ENCODE results near the gene CADPS. TPM values are rescaled to one million over a fixed set of nuclear protein-coding genes. Genes with fewer than 3 reads are reported as not detected.

CADPS gene
- polyA plus RNA-seq, 1 donor (not counting 4 experiments of a cell fraction or from before 2014, with no cell fraction given): not detected

- Histone ChIP-seq H3K9me1 (ENCODE audit: control insufficient read depth, extremely low read depth, insufficient read depth, low read length) (no peaks in the 10 kb centered on the region), H3K36me3 (ENCODE audit: control insufficient read depth in 2 of 2, extremely low read depth in 1 of 2, insufficient read depth in 2 of 2, low read length in 2 of 2) (no peaks in the 10 kb centered on the region), H3K27me3 (ENCODE audit: control insufficient read depth, extremely low read depth, insufficient read depth, low read length) (no peaks in the 10 kb centered on the region), H3K27ac (ENCODE audit: control insufficient read depth, insufficient read depth, low read length) (no peak overlapping the region), H3K4me3 (ENCODE audit: control insufficient read depth in 2 of 3, extremely low read depth in 1 of 3, insufficient read depth in 2 of 3, low read depth in 1 of 3, low read length in 3 of 3) (no peak overlapping the region), H2AFZ (ENCODE audit: control insufficient read depth, low read length) (no peak overlapping the region), H4K20me1 (ENCODE audit: control insufficient read depth, extremely low read depth, insufficient read depth, low read length) (no peaks in the 10 kb centered on the region), H3K79me2 (ENCODE audit: control insufficient read depth, insufficient read depth, low read length) (no peaks in the 10 kb centered on the region), H3K4me2 (ENCODE audit: control insufficient read depth, extremely low read depth, insufficient read depth, low read depth, low read length) (no peak overlapping the region), H3K9me3 (ENCODE audit: control insufficient read depth, low read depth, low read length) (no peaks in the 10 kb centered on the region), H3K4me1 (ENCODE audit: control insufficient read depth, extremely low read depth, insufficient read depth, low read length) (peaks cover 6% of the 10 kb centered on the region), H3K9ac (ENCODE audit: control insufficient read depth, extremely low read depth, insufficient read depth, low read length) (no peak overlapping the region)
- no peak for TF ChIP-seq EZH2 (IDR thresholded peaks at IDR 0.05; ENCODE audit: low read length)
- TF ChIP-seq CTCF (optimal IDR thresholded peaks at IDR 0.05 in 1 of 3, IDR thresholded peaks at IDR 0.05 in 1 of 3, conservative IDR thresholded peaks at IDR 0.05 in 1 of 3; ENCODE audit: extremely low read depth in 1 of 3, insufficient read depth in 2 of 3, low read length in 3 of 3): no peak
- peak; percentile 52 for FAIRE-seq
- no peak for DNase-seq (ENCODE audit: low read depth, low spot score)
- dilution Hi-C loops (cut with MboI; ENCODE audit: extremely low pct_ligation_motif_present, low sequenced_read_pairs): no loop called here
Measured at GRCh38 chr3:62615258-62615849, 259.9 kb downstream of the CADPS start.

- no peaks in the 10 kb centered on the region for H3K27me3 ChIP-seq (ENCODE audit: control insufficient read depth, extremely low read depth, insufficient read depth, low read length)
- no peaks in the 10 kb centered on the region for H3K9me3 ChIP-seq (ENCODE audit: control insufficient read depth, low read depth, low read length)
- TF ChIP-seq EZH2 (IDR thresholded peaks at IDR 0.05; ENCODE audit: low read length) (no peak), CTCF (optimal IDR thresholded peaks at IDR 0.05 in 1 of 3, IDR thresholded peaks at IDR 0.05 in 1 of 3, conservative IDR thresholded peaks at IDR 0.05 in 1 of 3; ENCODE audit: extremely low read depth in 1 of 3, insufficient read depth in 2 of 3, low read length in 3 of 3) (no peak)
- H3K4me3 ChIP-seq (ENCODE audit: control insufficient read depth in 2 of 3, extremely low read depth in 1 of 3, insufficient read depth in 2 of 3, low read depth in 1 of 3, low read length in 3 of 3): no peak overlapping the region
- no peak overlapping the region for H3K9ac ChIP-seq (ENCODE audit: control insufficient read depth, extremely low read depth, insufficient read depth, low read length)
- dilution Hi-C loops (cut with MboI; ENCODE audit: extremely low pct_ligation_motif_present, low sequenced_read_pairs): no loop called here
- no peaks in the 10 kb centered on the region for H3K9me1 ChIP-seq (ENCODE audit: control insufficient read depth, extremely low read depth, insufficient read depth, low read length)
- H3K79me2 ChIP-seq (ENCODE audit: control insufficient read depth, insufficient read depth, low read length): no peaks in the 10 kb centered on the region
- no peaks in the 10 kb centered on the region for H3K36me3 ChIP-seq (ENCODE audit: control insufficient read depth in 2 of 2, extremely low read depth in 1 of 2, insufficient read depth in 2 of 2, low read length in 2 of 2)
- no peaks in the 10 kb centered on the region for H4K20me1 ChIP-seq (ENCODE audit: control insufficient read depth, extremely low read depth, insufficient read depth, low read length)
- H3K4me2 ChIP-seq (ENCODE audit: control insufficient read depth, extremely low read depth, insufficient read depth, low read depth, low read length): no peak overlapping the region
- no peak overlapping the region for H2AFZ ChIP-seq (ENCODE audit: control insufficient read depth, low read length)
- H3K4me1 ChIP-seq (ENCODE audit: control insufficient read depth, extremely low read depth, insufficient read depth, low read length): peaks cover 6% of the 10 kb centered on the region
- FAIRE-seq: no peak
- no peak overlapping the region for H3K27ac ChIP-seq (ENCODE audit: control insufficient read depth, insufficient read depth, low read length)
- DNase-seq (ENCODE audit: low read depth, low spot score): no peak
Measured at GRCh38 chr3:62614527-62614926, 260.7 kb downstream of the CADPS start.
